Measurements from ENCODE around the gene DMD. TPM values are rescaled to one million over a fixed set of nuclear protein-coding genes. Genes with fewer than 3 reads are reported as not detected.

The DMD gene
- total and polyA plus RNA-seq, 2 experiments from 2014 or later, result 73.5 to 90.7 TPM

GRCh38 chrX:31294475-31294874 lies 1916.9 kb downstream of the DMD start:
- Histone ChIP-seq H3K36me3 (no peaks in the 10 kb centered on the region), H3K27ac (no peak overlapping the region), H3K9me3 (ENCODE audit: low read depth) (no peaks in the 10 kb centered on the region), H3K4me3 (no peak overlapping the region), H3K4me1 (ENCODE audit: low read depth) (no peaks in the 10 kb centered on the region), H3K27me3 (no peaks in the 10 kb centered on the region)
- DNase-seq (ENCODE audit: low read depth in 1 of 2, low spot score in 1 of 2), result no peak
- TF ChIP-seq CTCF (IDR thresholded peaks at IDR 0.05; ENCODE audit: low read depth, low read length), result no peak

GRCh38 chrX:31293409-31293808 lies 1917.9 kb downstream of the DMD start:
- Histone ChIP-seq H3K4me3 (no peak overlapping the region), H3K27me3 (no peaks in the 10 kb centered on the region), H3K9me3 (ENCODE audit: low read depth) (no peaks in the 10 kb centered on the region), H3K4me1 (ENCODE audit: low read depth) (no peaks in the 10 kb centered on the region), H3K36me3 (no peaks in the 10 kb centered on the region), H3K27ac (no peak overlapping the region)
- no peak for TF ChIP-seq CTCF (IDR thresholded peaks at IDR 0.05; ENCODE audit: low read depth, low read length)
- no peak for DNase-seq (ENCODE audit: low read depth in 1 of 2, low spot score in 1 of 2)

GRCh38 chrX:31291131-31291530 lies 1920.2 kb downstream of the DMD start:
- Histone ChIP-seq H3K4me3 (no peak overlapping the region), H3K36me3 (no peaks in the 10 kb centered on the region), H3K27ac (no peak overlapping the region), H3K27me3 (no peaks in the 10 kb centered on the region), H3K4me1 (ENCODE audit: low read depth) (peaks cover 7% of the 10 kb centered on the region), H3K9me3 (ENCODE audit: low read depth) (no peaks in the 10 kb centered on the region)
- no peak for TF ChIP-seq CTCF (IDR thresholded peaks at IDR 0.05; ENCODE audit: low read depth, low read length)
- DNase-seq (ENCODE audit: low read depth in 1 of 2, low spot score in 1 of 2), result no peak

DNA sequence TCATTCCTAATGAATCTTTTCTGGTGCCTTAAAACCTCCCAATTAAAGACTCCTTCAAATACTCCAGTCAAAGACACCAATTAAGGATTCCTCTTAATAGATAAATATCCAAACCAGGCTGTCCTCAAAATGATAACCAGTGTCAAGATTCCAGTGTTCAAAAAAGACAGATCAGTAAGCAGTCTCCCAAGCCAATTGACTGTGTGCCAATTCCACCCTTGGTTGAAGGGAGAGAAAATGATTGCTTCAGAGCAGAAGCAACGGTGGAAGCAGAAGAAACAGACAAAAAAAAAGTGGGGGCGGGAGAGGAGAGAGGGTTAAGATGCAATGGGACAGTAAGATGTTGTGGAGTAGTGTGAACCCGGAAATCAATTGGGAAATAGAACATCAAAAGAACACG lies 1923.5 kb downstream of the DMD start:
- Histone ChIP-seq H3K27me3 (no peaks in the 10 kb centered on the region), H3K4me3 (no peak overlapping the region), H3K4me1 (ENCODE audit: low read depth) (peaks cover 7% of the 10 kb centered on the region), H3K27ac (no peak overlapping the region), H3K36me3 (no peaks in the 10 kb centered on the region), H3K9me3 (ENCODE audit: low read depth) (no peaks in the 10 kb centered on the region)
- TF ChIP-seq CTCF (IDR thresholded peaks at IDR 0.05; ENCODE audit: low read depth, low read length), result no peak
- DNase-seq (ENCODE audit: low read depth in 1 of 2, low spot score in 1 of 2), result peak in 1 of 2 donors; percentile 42

DNA sequence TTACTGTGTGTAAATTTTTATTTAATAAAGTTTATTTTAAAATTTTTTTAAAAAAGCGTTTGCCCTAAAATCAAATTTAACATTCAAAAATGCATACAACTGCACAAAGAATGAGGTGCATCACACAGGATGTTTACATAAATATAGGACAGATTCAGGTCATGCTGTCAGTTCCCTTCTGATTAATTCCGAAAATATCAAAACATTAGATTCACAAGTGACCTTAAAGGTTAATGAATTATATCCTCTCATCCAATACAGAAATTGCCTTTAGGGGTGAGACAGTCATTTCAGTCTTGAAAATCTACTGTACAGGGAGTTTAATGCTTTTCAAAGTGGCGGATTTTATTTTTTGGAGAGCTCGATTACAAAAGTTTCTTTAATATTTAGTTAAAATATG lies 1930.8 kb downstream of the DMD start:
- no peaks in the 10 kb centered on the region for H3K36me3 ChIP-seq
- TF ChIP-seq CTCF (IDR thresholded peaks at IDR 0.05; ENCODE audit: low read depth, low read length), result no peak
- H3K4me3 ChIP-seq, result no peak overlapping the region
- H3K4me1 ChIP-seq (ENCODE audit: low read depth), result no peaks in the 10 kb centered on the region
- H3K27ac ChIP-seq, result no peak overlapping the region
- no peaks in the 10 kb centered on the region for H3K9me3 ChIP-seq (ENCODE audit: low read depth)
- no peaks in the 10 kb centered on the region for H3K27me3 ChIP-seq
- no peak for DNase-seq (ENCODE audit: low read depth in 1 of 2, low spot score in 1 of 2)

GRCh38 chrX:31279359-31279758 lies 1932.0 kb downstream of the DMD start:
- no peaks in the 10 kb centered on the region for H3K36me3 ChIP-seq
- H3K27me3 ChIP-seq, result no peaks in the 10 kb centered on the region
- H3K4me3 ChIP-seq, result no peak overlapping the region
- peak; percentile 36 for TF ChIP-seq CTCF (IDR thresholded peaks at IDR 0.05; ENCODE audit: low read depth, low read length)
- H3K4me1 ChIP-seq (ENCODE audit: low read depth), result no peaks in the 10 kb centered on the region
- H3K9me3 ChIP-seq (ENCODE audit: low read depth), result no peaks in the 10 kb centered on the region
- H3K27ac ChIP-seq, result no peak overlapping the region
- DNase-seq (ENCODE audit: low read depth in 1 of 2, low spot score in 1 of 2), result peak in 1 of 2 donors; percentile 42

Data from cardiac muscle cell (in vitro differentiated cells and primary cell).